Measurements from ENCODE around the gene PLPP4. TPM values are rescaled to one million over a fixed set of nuclear protein-coding genes. Genes with fewer than 3 reads are reported as not detected.

The PLPP4 gene
- total RNA-seq, 1 experiment from 2014 or later, result 1.3 TPM

DNA sequence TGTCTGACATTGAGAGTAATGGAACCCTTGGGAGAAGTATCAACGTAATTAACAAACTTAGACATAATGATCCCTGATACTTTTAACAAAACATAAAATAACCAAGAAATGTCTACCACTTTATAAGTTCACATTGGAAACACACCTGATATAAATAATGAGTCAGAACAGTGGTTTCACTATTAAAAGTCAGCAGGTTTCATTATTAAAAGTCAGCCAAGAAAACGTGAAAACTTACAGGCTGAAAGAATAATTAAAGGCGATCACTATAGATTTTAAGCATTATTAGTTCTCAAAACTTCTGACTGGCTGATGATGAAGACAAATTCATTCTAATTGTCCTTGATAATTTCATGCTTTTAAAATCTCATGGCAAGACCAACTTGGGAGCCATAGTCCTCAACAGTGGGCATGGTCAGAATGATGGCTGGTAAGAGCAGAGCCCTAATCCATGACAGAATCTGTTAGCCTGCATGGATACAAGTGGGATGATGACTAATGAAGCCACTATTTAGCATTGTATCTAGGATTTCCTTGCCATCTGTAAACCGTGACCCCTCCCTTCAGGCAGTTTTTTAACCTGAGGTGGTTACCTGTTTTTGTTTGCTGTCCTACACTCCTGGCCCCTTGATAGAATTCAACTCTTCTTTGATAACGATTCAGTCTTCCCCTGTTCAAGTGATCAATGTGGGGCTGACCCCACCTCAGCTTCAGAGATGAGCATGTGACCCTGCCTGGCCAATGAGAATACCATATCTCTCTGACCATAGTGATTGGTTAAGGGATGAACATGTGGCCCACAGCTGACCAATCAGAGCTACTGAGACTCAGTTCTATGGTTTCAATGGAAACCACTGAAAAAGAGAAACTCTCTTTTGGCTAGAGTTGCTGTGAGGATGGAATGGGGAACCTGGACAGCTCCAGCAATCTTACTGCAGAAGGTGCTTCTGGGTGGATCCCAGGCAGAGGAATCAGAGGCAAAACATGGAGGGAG is 151.0 kb downstream of the PLPP4 start:
- H3K9me3 Mint-ChIP-seq (ENCODE audit: unreplicated experiment), result peaks cover 7% of the 10 kb centered on the region
- intact Hi-C loops (cut with micrococcal nuclease), result no loop called here
- H3K27me3 Mint-ChIP-seq (ENCODE audit: insufficient read depth, unreplicated experiment), result peaks cover 32% of the 10 kb centered on the region
- no peak overlapping the region for H3K4me3 Mint-ChIP-seq (ENCODE audit: unreplicated experiment)
- no peak for DNase-seq (ENCODE audit: unreplicated experiment)
- no peaks in the 10 kb centered on the region for H3K36me3 Mint-ChIP-seq (ENCODE audit: insufficient read depth, unreplicated experiment)
- TF ChIP-seq CTCF (IDR thresholded peaks at IDR 0.05; ENCODE audit: unreplicated experiment), result no peak
- BruUV-seq (replicated peaks), result no TSS peak
- H3K27ac Mint-ChIP-seq (ENCODE audit: low read depth, unreplicated experiment), result no peak overlapping the region
- H3K4me1 Mint-ChIP-seq (ENCODE audit: insufficient read depth, unreplicated experiment), result no peaks in the 10 kb centered on the region
- CTCF ChIA-PET, result no interaction called here
- POLR2A ChIA-PET, result interaction anchor here (0.5 to 0.6 kb wide), 2 partner anchors 9 to 40 kb away, joined by 3 read pairs; no protein-coding TSS in a partner anchor

DNA sequence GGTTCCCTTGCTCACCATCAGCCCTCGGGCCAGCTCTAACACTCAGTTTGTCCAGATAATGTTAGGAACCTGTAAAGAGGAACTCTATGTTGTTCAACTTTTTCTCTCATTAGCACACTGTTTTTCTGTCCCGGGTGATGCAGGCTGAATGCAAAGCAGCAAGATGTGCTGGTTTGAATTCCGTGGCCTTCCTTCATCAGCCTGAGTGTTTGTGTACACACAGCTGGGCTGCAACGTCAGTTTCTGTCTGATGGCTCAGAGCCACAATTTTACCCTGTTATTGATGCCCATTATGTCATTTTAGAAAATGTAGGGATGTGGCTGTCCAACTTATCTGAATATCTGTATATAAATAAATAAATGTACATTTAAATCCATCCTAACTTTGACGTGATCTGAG is 152.0 kb downstream of the PLPP4 start:
- no peak overlapping the region for H3K27ac Mint-ChIP-seq (ENCODE audit: low read depth, unreplicated experiment)
- BruUV-seq (replicated peaks), result no TSS peak
- intact Hi-C loops (cut with micrococcal nuclease), result no loop called here
- H3K9me3 Mint-ChIP-seq (ENCODE audit: unreplicated experiment), result peaks cover 7% of the 10 kb centered on the region
- H3K4me3 Mint-ChIP-seq (ENCODE audit: unreplicated experiment), result no peak overlapping the region
- CTCF ChIA-PET, result no interaction called here
- no peaks in the 10 kb centered on the region for H3K4me1 Mint-ChIP-seq (ENCODE audit: insufficient read depth, unreplicated experiment)
- DNase-seq (ENCODE audit: unreplicated experiment), result no peak
- no peaks in the 10 kb centered on the region for H3K36me3 Mint-ChIP-seq (ENCODE audit: insufficient read depth, unreplicated experiment)
- no peak for TF ChIP-seq CTCF (IDR thresholded peaks at IDR 0.05; ENCODE audit: unreplicated experiment)
- POLR2A ChIA-PET, result interaction anchor here (0.5 to 0.7 kb wide), 3 partner anchors 8 to 145 kb away, joined by 3 to 4 read pairs (median 3); no protein-coding TSS in a partner anchor
- H3K27me3 Mint-ChIP-seq (ENCODE audit: insufficient read depth, unreplicated experiment), result peaks cover 32% of the 10 kb centered on the region

- DNase-seq (ENCODE audit: unreplicated experiment), result no peak
- BruUV-seq (replicated peaks), result no TSS peak
- H3K4me3 Mint-ChIP-seq (ENCODE audit: unreplicated experiment), result no peak overlapping the region
- H3K36me3 Mint-ChIP-seq (ENCODE audit: insufficient read depth, unreplicated experiment), result no peaks in the 10 kb centered on the region
- CTCF ChIA-PET, result interaction anchor here (0.6 to 2.4 kb wide), 3 partner anchors 11 to 188 kb away, joined by 3 to 11 read pairs (median 5); no protein-coding TSS in a partner anchor
- peaks cover 7% of the 10 kb centered on the region for H3K9me3 Mint-ChIP-seq (ENCODE audit: unreplicated experiment)
- peaks cover 32% of the 10 kb centered on the region for H3K27me3 Mint-ChIP-seq (ENCODE audit: insufficient read depth, unreplicated experiment)
- intact Hi-C loops (cut with micrococcal nuclease), result no loop called here
- TF ChIP-seq CTCF (IDR thresholded peaks at IDR 0.05; ENCODE audit: unreplicated experiment), result no peak
- no peaks in the 10 kb centered on the region for H3K4me1 Mint-ChIP-seq (ENCODE audit: insufficient read depth, unreplicated experiment)
- H3K27ac Mint-ChIP-seq (ENCODE audit: low read depth, unreplicated experiment), result no peak overlapping the region
- POLR2A ChIA-PET, result interaction anchor here (0.8 kb wide), 1 partner anchor 10 kb away, joined by 3 read pairs; no protein-coding TSS in a partner anchor
Measured at GRCh38 chr10:120610791-120611190, 153.8 kb downstream of the PLPP4 start.

DNA sequence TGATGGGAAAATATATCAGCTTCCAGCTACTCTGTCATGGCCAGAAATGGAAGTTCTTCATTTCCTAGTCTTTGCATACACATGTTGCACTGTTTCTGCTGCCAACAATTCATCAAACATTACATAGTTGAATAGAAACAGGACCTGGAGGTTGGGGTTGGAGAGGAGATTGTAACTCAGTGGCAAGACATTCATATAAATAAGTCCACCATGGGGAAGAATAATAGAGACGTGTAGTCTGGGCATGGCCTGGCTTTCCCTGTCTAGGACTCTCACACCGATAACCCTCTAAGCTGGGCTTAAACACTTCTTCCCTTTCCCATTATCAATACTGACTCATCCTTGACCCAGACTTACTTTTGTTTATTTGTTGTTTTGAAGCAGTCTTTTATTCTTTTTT is 155.7 kb downstream of the PLPP4 start:
- intact Hi-C loops (cut with micrococcal nuclease), result no loop called here
- Mint-ChIP-seq H3K27ac (ENCODE audit: low read depth, unreplicated experiment) (no peak overlapping the region), H3K9me3 (ENCODE audit: unreplicated experiment) (peaks cover 7% of the 10 kb centered on the region), H3K36me3 (ENCODE audit: insufficient read depth, unreplicated experiment) (no peaks in the 10 kb centered on the region), H3K4me1 (ENCODE audit: insufficient read depth, unreplicated experiment) (no peaks in the 10 kb centered on the region), H3K4me3 (ENCODE audit: unreplicated experiment) (no peak overlapping the region), H3K27me3 (ENCODE audit: insufficient read depth, unreplicated experiment) (peaks cover 32% of the 10 kb centered on the region)
- BruUV-seq (replicated peaks), result no TSS peak
- ChIA-PET CTCF (interaction anchor here (0.7 kb wide), 1 partner anchor 154 kb away, joined by 4 read pairs; no protein-coding TSS in a partner anchor), POLR2A (no interaction called here)
- no peak for DNase-seq (ENCODE audit: unreplicated experiment)
- no peak for TF ChIP-seq CTCF (IDR thresholded peaks at IDR 0.05; ENCODE audit: unreplicated experiment)

Measured in MCF 10A (cell line).